Activated B cell treated with CpG ODN at 0.5 μM for 24 hours (primary cell): Measurements from ENCODE around the gene GLYR1. TPM values are rescaled to one million over a fixed set of nuclear protein-coding genes. Genes with fewer than 3 reads are reported as not detected.

ENCODE experiments used
- ATAC-seq: fragments of 200-7000 bp; cut with Tn5 transposase; one replicate; pipeline ENCODE4 v1.10.0; 2021; ENCODE audit warnings: low read depth, mild to moderate bottlenecking, moderate library complexity
- CTCF ChIA-PET: fragments of 350-600 bp; sonication (Branson Sonifier 250); formaldehyde crosslinking; loops from one replicate; lab custom pipeline; 2021; ENCODE audit warnings: antibody characterized with exemption; lab: Charles Lee
- POLR2A ChIA-PET: fragments of 350-600 bp; sonication (Branson Sonifier 250); formaldehyde crosslinking; loops from one replicate; lab custom pipeline; 2021; ENCODE audit warnings: antibody characterized with exemption; lab: Charles Lee
- DNase-seq: peaks from one replicate; pipeline ENCODE4 v3.0.0; 2022
- H3K27ac Mint-ChIP-seq: one replicate; pipeline ENCODE4 v1.8.0; 2020; ENCODE audit warnings: mixed read lengths
- H3K27me3 Mint-ChIP-seq: one replicate; pipeline ENCODE4 v1.8.0; 2021; ENCODE audit warnings: mixed read lengths
- H3K36me3 Mint-ChIP-seq: one replicate; pipeline ENCODE4 v1.8.0; 2021; ENCODE audit warnings: low read depth, mixed read lengths
- H3K4me1 Mint-ChIP-seq: one replicate; pipeline ENCODE4 v1.8.0; 2021; ENCODE audit warnings: mixed read lengths
- H3K4me3 Mint-ChIP-seq: one replicate; pipeline ENCODE4 v1.8.0; 2020; ENCODE audit warnings: mild to moderate bottlenecking, mixed read lengths
- H3K9me3 Mint-ChIP-seq: one replicate; pipeline ENCODE4 v1.8.0; 2020; ENCODE audit warnings: mixed read lengths
- intact Hi-C: fragments of 100-400 bp; cut with micrococcal nuclease; formaldehyde crosslinking; loops from one replicate; pipeline ENCODE4 v1.15.1; 2024
- total RNA-seq: library from RNA; stranded (reverse); gene quantifications from 2 replicates; pipeline ENCODE4 v1.2.3, GENCODE V29; 2022
- TF ChIP-seq, protein P1 (sequence below): fragments of 200-600 bp; IDR thresholded peaks from one replicate; pipeline ENCODE4 v1.8.0; 2022; ENCODE audit warnings: antibody characterized with exemption, mild to moderate bottlenecking

The GLYR1 gene
- total RNA-seq, 1 donor from 2014 or later = 156 TPM

DNA sequence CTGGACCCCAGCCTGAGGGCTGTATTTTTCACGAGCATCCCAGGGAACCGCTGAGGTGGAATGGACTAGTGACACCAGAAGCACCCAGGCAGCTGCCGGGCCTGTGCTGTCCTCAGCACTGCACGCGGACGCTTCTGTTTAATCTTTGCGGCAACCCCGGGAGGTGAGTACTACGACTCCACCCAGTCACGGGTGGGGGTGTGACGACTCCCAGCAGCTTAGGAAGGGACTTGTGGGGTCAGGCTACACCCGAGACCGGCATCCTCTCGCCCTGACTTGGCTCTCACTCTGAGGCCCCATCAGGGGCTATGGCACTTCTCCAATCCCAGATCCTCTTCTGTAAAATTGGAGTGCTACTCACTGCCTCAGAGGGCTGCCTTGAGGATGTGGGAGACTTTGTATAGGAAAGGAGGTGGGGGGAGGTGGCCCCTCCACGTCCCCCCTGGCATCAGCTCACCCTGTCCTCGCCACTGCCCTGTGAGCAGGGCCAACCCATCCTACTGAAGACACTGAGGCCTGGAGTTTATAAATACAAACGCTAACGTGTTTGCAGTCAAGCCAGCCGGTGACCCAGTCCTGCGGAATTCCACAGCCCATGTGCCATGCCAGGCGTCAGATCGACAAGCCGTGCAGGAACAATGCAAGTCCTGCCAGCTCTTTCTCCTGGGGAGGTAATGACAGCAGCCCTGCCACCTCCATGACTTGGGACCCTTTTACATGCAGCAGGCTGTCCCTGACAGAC is 45.4 kb upstream of the GLYR1 start:
- H3K27me3 Mint-ChIP-seq = peaks cover 5% of the 10 kb centered on the region
- no peaks in the 10 kb centered on the region for H3K4me1 Mint-ChIP-seq
- TF ChIP-seq, protein P1, sequence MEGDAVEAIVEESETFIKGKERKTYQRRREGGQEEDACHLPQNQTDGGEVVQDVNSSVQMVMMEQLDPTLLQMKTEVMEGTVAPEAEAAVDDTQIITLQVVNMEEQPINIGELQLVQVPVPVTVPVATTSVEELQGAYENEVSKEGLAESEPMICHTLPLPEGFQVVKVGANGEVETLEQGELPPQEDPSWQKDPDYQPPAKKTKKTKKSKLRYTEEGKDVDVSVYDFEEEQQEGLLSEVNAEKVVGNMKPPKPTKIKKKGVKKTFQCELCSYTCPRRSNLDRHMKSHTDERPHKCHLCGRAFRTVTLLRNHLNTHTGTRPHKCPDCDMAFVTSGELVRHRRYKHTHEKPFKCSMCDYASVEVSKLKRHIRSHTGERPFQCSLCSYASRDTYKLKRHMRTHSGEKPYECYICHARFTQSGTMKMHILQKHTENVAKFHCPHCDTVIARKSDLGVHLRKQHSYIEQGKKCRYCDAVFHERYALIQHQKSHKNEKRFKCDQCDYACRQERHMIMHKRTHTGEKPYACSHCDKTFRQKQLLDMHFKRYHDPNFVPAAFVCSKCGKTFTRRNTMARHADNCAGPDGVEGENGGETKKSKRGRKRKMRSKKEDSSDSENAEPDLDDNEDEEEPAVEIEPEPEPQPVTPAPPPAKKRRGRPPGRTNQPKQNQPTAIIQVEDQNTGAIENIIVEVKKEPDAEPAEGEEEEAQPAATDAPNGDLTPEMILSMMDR = no peak
- ATAC-seq = no peak
- ChIA-PET POLR2A (no interaction called here), CTCF (no interaction called here)
- no peaks in the 10 kb centered on the region for H3K9me3 Mint-ChIP-seq
- peaks cover 7% of the 10 kb centered on the region for H3K36me3 Mint-ChIP-seq
- DNase-seq = no peak
- no peak overlapping the region for H3K27ac Mint-ChIP-seq
- intact Hi-C loops = no loop called here
- H3K4me3 Mint-ChIP-seq = no peak overlapping the region

DNA sequence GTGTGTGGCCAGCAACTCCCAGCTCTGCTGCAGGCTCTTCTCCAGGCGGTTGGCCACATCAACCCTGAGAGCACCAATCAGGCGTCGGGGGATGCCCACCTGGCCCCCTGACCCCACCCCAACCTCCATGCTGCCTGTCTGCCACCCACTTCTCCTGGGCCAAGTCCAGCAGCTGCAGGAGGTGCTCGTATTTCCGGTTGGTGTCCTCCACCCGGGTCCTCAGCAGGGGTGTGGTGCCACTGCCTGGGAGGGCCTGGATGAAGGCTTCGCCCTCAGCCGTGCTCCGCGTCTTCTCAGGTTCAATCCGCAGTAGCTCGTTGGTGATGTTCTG is 44.8 kb upstream of the GLYR1 start:
- ChIA-PET POLR2A (no interaction called here), CTCF (no interaction called here)
- peaks cover 5% of the 10 kb centered on the region for H3K27me3 Mint-ChIP-seq
- peaks cover 12% of the 10 kb centered on the region for H3K36me3 Mint-ChIP-seq
- ATAC-seq (no peak), DNase-seq (no peak)
- TF ChIP-seq, protein P1 = no peak
- H3K4me3 Mint-ChIP-seq = no peak overlapping the region
- no peak overlapping the region for H3K27ac Mint-ChIP-seq
- intact Hi-C loops = no loop called here
- no peaks in the 10 kb centered on the region for H3K4me1 Mint-ChIP-seq
- H3K9me3 Mint-ChIP-seq = no peaks in the 10 kb centered on the region

DNA sequence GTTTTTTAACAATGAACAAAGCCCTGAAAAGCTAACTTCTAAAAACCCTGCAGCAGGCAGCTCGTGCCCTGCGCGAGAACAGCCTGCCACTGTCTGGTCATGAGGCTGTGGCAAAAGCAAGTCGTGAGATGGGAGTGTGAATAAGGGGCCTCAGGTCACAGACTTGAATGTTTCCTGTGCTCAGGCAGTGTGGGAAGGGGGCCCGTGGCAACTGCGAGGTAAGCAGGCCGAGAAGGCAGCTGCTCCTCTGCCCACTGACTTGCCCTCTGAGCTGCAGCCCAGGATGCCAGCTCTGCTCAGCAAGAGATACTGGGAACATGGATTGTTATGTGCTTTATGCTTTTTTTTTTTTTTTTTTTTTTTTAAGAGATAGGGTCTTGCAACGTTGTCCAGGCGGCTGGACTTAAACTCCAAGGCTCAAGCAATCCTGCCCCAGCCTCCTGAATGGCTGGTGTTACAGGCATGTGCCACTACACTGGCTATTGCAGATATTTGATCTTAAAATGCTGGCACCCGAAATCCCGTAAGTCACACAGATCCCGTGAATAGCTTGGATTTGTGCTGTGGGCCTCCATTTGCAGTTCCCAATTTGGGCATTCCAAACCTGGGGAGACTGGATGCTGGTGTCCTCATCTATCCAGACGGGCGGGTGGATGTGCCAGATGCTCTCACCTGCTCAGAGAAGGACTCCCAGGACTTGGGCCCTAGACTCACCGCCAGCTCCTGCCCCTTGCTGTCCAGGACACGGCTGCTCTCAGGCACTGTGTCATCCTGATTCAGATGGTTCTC is 44.2 kb upstream of the GLYR1 start:
- DNase-seq (no peak), ATAC-seq (no peak)
- ChIA-PET CTCF (no interaction called here), POLR2A (no interaction called here)
- H3K36me3 Mint-ChIP-seq = peaks cover 17% of the 10 kb centered on the region
- H3K4me1 Mint-ChIP-seq = no peaks in the 10 kb centered on the region
- H3K27ac Mint-ChIP-seq = no peak overlapping the region
- H3K4me3 Mint-ChIP-seq = no peak overlapping the region
- no peaks in the 10 kb centered on the region for H3K9me3 Mint-ChIP-seq
- H3K27me3 Mint-ChIP-seq = peaks cover 3% of the 10 kb centered on the region
- intact Hi-C loops = no loop called here
- TF ChIP-seq, protein P1 = no peak

GRCh38 chr16:4890686-4891085 is 43.6 kb upstream of the GLYR1 start:
- Mint-ChIP-seq H3K4me1 (no peaks in the 10 kb centered on the region), H3K27me3 (no peaks in the 10 kb centered on the region), H3K9me3 (no peaks in the 10 kb centered on the region), H3K27ac (no peak overlapping the region), H3K36me3 (peaks cover 23% of the 10 kb centered on the region), H3K4me3 (no peak overlapping the region)
- no peak for DNase-seq
- ChIA-PET POLR2A (no interaction called here), CTCF (no interaction called here)
- ATAC-seq = no peak
- intact Hi-C loops = no loop called here
- TF ChIP-seq, protein P1 = no peak

DNA sequence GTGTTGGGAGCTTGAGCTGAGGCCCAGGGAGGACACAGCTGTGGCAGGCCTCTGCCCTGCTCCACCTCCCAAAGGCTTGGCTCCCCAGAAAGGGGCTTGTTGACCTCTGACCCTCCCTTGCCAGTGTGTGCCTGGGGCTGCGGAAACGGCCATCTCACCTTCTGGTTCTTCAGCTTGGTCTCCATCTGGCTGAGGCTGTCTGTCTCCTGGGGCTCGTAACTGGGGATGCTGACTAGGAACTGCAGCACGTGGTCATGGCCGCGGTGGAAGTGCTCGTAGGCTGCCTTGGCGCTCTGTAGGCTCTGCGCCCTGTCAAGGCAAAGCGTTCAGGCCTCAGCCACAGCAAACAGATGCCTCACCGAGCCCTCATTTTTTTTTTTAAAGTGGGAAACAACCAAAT is 42.9 kb upstream of the GLYR1 start:
- no peaks in the 10 kb centered on the region for H3K9me3 Mint-ChIP-seq
- DNase-seq (no peak), ATAC-seq (no peak)
- H3K36me3 Mint-ChIP-seq = peaks cover 29% of the 10 kb centered on the region
- CTCF ChIA-PET = no interaction called here
- H3K4me3 Mint-ChIP-seq = no peak overlapping the region
- no peaks in the 10 kb centered on the region for H3K4me1 Mint-ChIP-seq
- intact Hi-C loops = no loop called here
- POLR2A ChIA-PET = no interaction called here
- TF ChIP-seq, protein P1 = no peak
- H3K27me3 Mint-ChIP-seq = no peaks in the 10 kb centered on the region
- no peak overlapping the region for H3K27ac Mint-ChIP-seq
